ENCODE measurements around the gene RPL21.
"Not testable (repeated sequence)": the region's sequence is repeated elsewhere in the genome, so short reads cannot be mapped to it uniquely, and the experiment has no call there.

Gene RPL21

DNA sequence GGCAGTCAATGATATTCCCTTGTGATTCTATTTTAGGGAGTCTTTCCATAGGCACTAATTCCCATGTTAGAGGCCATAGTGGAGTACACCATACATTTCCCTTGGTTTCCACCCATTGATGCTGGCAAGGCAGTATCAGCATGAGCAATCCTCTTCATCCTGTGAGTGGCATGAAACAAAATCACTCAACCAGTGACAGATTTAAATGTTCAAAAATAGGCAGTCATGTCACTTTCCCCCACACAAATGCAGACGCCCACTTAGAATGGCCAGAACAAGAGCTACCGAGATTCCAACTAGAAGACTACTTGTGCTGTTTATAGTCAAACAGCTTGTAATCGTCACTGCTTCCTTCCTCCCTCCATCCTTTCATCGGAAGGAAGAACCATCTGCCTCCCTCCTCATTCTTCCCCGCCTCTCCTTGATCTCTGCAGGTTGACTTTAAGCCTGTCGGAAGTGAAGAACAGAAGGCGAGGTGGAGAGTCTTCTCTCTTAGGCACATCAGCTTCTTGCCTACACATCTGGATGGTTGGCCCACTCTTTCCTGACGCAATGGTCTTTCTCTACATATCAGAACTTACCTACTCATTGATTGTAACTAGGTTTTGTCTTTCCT lies 41.8 kb downstream of the RPL21 start:
- DNase-seq: no peak

DNA sequence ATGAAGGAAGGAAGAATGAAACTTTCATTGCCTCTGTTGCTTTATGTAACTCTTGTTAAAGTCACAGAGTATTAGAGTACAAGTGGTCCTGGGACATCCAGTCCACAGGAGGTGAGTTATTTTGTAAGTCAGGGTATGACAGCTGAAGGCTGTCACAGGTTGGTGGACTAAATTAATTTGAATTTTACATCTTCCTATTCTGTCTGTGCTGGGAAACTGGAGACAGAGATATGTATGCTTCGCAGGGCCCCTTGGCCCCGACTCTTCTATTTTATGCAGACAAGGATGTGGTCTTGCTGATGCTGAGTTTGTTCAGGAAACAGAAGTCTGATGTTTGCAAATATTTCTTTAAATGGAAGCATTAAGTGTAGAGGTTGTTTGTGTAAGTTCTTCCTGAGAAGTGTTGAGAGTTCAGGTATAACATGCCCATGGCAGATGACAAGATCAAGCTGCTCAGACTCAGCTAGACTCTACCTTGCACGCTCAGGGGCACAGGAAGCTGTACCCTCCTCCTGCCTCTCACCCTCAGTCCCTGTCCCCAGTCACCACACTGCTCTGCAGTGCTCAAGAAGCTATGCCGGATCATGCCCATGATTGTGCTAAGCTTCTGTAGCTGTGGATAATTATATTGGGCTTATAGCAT lies 42.6 kb downstream of the RPL21 start:
- DNase-seq: no peak

DNA sequence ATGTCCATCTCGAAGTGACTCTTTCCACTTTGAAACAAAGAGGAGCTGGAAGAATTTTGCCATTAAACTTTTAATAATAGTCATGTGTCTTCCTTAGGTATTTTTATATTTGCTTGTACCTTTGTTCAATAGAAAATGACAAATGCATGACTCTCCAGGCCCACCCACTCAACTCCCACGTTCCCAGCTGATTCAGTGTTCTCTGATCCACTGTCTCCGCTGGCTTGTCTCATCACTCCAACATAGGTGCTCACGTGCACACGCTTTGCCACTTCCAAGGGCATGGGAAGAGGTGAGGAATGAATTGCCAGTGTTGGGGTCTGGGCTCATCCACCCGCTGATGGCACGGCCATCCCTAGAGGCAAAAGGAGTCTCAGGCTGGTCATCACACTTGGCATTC lies 43.7 kb downstream of the RPL21 start:
- DNase-seq: no peak

DNA sequence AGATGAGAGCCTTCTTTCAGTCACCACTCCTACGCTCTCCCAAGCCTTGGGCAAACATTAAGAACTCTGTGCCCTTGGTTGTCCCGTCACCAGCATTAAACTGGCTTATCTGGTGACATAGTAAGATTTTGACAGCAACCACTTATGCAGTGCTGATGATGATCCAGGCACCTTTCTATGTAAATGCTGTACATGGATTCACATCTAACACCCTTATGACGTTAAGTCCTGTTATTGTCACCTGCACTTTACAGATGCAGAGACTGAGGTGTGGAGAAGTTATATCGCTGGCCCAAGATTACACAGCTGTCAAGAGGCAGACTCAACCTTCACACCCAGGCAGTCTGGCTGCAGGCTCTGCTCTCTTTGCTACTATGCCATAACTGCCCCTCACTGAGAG lies 44.3 kb downstream of the RPL21 start:
- DNase-seq: no peak

DNA sequence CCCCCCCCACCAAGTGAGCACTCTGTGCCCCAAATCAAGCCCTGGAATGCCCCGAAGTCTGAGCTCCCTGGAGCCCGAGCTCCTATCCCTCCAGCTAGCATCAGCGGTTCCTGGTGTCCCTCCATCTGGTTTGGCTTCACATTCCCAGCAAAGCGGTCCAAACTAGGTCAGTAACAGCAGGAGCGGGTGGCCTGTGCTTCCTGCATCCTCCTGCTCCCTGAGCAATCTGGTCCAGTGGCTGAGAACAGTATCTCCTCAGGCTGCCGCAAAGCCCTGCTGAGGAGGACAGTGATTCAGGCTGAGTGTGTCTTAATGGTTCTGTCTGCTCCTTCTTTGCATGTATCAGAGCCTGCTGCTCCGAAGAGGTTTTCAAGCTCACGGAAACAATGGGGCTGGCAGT lies 45.1 kb downstream of the RPL21 start:
- DNase-seq: no peak

DNA sequence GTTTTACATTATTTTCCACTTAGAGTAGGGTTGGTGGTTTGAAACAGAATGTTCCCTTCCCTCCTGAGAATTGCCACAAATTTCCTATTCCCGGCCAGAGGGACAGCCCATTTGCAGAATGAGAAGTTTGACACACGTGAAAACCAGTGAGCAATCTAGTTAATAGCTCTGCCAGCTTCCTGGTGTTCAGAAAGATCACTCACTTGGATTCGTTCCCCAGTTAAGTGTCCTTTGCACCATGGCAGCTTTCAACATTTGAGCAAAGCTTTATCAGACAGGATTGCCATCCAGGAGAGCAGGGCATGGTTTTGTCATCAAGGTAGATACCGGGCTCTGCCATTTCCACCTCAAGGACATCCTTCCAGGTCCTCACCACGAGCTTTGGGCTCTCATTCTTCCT lies 47.5 kb downstream of the RPL21 start:
- DNase-seq: no peak

DNA sequence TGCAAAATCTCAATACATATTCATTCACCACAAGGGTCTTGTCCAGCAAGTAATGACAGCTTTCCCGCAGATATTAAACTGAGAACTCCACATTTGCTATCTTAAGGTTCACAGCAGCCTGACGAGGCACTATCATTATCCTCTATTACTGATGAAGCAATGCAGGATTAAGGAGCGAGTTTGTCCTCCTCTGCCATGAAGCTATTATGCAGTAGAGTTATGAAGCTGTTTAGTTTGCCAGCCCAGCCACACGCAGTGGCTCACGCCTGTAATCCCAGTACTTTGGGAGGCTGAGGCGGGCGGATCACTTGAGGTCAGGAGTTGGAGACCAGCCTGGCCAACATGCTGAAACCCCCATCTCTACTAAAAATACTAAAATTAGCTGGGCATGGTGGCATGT lies 49.0 kb downstream of the RPL21 start:
- DNase-seq: not testable (repeated sequence)

DNA sequence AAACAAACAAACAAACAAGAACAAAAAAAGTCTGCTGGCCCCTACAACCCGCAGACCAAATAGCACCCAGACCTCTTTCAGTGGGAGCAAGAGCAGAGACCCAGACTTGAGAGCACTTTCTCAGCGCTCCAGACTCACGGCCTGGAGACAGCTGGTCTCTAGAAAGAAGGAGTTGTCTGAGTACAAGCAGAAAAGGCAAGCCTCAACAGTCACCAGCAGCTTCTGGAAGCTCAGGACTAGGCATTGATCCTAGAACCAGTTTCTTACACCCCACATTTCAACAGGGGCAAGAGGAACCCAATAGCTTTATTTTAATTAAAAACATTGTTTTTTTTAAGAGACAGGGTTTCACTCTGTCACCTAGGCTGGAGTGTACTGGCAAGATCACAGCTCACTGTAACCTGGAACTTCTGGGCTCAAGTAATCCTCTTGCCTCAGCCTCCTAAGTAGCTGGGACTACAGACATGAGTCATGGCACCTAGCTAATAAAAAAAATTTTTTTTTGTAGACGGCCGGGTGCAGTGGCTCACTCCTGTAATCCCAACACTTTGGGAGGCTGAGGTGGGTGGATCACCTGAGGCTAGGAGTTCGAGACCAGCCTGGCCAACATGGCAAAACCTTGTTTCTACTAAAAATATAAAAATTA lies 49.7 kb downstream of the RPL21 start:
- no peak for DNase-seq

DNA sequence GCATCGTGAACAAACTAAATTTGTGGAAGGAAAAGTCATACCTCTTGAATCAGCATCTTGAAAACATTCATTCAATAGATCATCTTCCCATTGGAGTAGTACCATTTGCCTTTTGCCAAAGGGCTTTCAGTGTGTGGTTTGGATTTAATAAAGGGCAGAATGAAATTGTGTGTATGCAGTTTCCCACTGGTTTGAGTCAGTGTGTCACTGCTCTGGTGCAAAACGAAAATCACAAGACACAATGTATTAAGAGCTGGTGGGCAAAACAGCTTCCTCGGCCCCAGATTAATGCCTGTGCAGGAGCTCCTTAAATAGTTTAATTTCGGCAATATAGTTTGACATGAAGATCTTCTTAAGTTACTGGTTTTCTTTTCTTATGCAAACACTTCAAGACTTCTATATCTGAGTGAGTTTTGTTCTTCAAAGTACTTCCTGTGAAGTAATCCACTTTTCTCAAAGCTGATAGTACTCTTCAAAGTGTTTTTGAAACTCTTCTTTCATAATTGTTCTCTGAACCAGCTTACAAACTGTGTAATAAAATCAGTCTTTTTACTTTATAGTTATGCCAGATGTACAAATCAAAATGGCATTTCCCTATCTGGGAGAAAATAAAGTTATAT lies 51.4 kb downstream of the RPL21 start:
- no peak for DNase-seq

DNA sequence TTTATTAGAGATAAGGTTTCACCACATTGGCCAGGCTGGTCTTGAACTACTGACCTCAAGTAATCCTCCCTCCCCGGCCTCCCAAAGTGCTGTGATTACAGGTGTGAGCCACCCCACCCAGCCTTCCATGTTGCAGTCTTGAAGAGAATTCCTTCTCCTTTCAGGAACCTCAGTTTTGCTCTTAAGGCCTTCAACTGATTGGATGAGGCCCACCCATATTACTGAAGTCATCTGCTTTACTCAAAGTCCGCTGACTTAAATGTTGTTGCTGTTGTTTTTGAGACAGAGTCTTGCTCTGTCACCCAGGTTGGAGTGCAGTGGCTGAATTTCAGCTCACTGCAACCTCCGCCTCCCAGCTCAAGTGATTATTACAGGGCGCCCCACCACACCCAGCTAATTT lies 52.7 kb downstream of the RPL21 start:
- DNase-seq: no peak

DNA sequence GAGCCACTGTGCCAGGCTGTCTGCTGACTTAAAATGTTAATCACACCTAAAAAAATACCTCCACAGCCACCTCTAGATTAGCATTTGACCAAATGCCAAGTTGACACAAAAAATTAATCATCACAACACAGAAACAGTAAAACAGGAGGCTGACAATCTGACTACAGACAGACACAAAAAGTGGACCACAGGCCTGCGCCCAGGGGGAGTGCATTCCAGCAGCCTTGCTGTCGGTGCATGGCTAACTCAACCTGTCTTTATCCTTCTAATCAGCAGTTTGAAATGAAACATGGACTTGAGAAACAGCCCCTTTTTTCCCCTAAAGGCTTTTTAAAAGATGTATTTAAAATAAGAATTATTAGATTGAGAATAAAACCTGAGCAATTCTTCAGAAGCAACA lies 53.3 kb downstream of the RPL21 start:
- no peak for DNase-seq
